C4-2B (cell line): ENCODE measurements around the gene C6.
A peak's percentile ranks its signal among the peaks of the same experiment; 100 is the strongest.

Experiments
- H3K27ac ChIP-seq: fragments of 450-650 bp; 2 replicates; pipeline ENCODE4 v1.5.1; 2017
- ZFX ChIP-seq: fragments of 450-650 bp; IDR thresholded peaks from 2 replicates; pipeline ENCODE4 v1.6.1; 2017
- TF ChIP-seq, protein P1 (sequence below): fragments of 450-650 bp; conservative IDR thresholded peaks from 2 replicates; pipeline ENCODE4 v1.5.1; 2017; ENCODE audit warnings: mild to moderate bottlenecking

Gene C6

DNA sequence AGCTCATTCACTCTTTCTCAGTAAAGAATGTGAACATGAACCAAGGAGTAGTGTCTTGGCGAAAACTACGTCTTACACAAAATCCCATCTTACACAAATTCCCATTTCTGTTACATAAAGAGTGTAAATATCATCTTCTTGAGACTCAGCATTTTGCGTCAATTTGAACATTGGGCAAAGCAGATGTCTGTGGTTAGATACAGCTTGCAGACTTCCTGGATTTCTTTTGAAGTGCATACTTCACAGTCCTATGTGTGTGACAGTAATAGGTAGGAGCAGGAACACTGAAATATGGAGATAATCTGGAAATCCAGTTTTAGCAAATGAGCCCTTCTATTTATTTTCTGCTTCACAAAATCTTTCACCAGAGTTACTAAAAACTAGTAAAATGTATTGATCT lies 58.8 kb downstream of the C6 start:
- TF ChIP-seq, protein P1, sequence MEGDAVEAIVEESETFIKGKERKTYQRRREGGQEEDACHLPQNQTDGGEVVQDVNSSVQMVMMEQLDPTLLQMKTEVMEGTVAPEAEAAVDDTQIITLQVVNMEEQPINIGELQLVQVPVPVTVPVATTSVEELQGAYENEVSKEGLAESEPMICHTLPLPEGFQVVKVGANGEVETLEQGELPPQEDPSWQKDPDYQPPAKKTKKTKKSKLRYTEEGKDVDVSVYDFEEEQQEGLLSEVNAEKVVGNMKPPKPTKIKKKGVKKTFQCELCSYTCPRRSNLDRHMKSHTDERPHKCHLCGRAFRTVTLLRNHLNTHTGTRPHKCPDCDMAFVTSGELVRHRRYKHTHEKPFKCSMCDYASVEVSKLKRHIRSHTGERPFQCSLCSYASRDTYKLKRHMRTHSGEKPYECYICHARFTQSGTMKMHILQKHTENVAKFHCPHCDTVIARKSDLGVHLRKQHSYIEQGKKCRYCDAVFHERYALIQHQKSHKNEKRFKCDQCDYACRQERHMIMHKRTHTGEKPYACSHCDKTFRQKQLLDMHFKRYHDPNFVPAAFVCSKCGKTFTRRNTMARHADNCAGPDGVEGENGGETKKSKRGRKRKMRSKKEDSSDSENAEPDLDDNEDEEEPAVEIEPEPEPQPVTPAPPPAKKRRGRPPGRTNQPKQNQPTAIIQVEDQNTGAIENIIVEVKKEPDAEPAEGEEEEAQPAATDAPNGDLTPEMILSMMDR: no peak
- no peak for TF ChIP-seq ZFX
- H3K27ac ChIP-seq: no peak overlapping the region

DNA sequence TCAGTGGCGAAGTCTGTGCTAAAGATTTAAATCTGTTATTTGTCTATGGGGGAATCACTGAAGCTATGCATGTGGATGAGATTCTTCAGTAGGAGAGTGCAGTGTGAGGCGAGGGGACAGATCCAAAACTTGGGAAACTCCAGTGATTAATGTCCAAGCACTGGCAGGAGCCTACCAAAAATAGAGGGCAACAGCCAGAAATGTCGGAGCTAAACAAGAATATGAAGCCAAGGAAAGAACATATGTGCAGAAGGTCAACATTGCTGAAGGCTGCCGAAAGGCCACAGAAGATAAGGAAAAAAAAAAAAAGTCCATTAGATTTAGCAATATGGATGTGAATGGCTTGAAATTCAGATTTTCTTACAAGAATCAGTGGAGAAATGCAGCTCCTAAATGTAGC lies 61.8 kb downstream of the C6 start:
- TF ChIP-seq, protein P1: no peak
- no peak for TF ChIP-seq ZFX
- no peak overlapping the region for H3K27ac ChIP-seq

DNA sequence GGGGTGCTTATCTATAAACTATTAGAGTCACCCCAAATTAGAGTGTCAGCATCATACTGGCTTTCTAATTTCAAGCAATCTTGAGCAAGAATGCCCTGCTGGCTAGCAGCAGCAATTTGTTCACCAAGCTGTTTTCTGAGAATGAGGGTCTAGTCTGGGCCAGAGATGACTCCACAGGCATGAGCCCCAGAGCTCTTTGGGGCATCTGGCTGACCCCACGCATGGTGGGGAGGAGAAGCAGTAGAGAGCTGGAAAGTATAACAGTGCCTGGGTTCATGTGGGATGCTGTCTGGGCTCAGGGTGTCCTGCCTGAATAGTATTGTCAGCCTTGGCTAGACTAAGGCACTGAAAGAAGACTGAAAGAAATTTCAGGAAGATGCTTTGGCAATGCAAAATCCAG lies 64.9 kb downstream of the C6 start:
- TF ChIP-seq ZFX: no peak
- TF ChIP-seq, protein P1: no peak
- H3K27ac ChIP-seq: no peak overlapping the region

DNA sequence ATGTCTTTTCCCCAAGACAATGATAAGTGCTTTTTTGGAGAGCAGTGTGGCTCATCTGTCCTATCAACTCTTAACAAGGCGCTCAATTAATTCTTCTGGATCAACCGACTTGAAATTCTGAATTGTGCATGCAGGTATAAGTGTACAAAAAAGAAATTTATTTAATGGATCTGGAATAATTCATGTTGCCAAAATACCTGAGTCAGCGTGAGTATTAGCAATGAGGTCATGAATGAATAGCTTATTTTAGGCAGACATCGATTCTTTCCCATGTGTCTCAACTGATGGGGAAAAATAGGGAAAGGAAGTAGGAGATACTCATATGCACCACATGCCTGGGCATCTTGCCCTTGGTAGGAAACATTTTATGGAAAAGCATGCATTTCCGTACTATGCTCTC lies 68.0 kb downstream of the C6 start:
- H3K27ac ChIP-seq: no peak overlapping the region
- no peak for TF ChIP-seq ZFX
- TF ChIP-seq, protein P1: no peak

DNA sequence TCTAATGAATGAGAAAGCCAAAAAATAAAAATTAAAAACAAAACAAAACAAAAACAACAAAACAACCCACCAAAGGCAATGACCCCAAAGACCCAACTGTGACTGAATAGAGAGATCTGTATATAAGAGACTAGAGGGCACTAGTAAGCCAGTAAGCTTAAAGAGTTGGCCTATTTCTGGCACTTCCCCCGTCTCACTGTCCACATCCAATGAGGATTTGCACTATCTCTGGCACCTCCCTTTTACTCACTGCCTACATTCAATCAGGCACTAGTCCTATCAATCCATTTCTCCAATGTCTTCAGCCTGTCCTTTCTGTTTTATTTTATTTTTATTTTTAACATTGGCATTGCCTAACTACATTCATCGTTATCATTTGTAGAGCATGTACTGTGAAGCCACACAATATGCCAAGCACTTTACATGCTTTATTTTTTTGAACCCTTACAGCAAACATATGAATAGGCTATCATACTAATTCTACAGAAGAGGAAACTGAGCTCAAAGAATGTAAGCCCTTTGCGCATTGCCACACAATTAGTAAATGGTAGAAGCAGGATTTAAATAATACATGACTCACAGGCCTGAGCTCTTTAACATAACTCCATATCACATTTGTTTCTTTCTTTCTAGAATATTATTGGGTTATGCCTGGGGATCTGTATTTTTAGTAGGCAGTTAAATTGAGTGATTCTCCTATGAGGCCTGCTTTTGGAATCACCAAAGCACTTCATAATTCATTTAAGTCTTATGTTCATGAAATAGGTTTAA lies 70.0 kb downstream of the C6 start:
- H3K27ac ChIP-seq: no peak overlapping the region
- TF ChIP-seq ZFX: no peak
- TF ChIP-seq, protein P1: 0 out of 2 replicates have a peak, but pooled peaks have one; percentile 4

DNA sequence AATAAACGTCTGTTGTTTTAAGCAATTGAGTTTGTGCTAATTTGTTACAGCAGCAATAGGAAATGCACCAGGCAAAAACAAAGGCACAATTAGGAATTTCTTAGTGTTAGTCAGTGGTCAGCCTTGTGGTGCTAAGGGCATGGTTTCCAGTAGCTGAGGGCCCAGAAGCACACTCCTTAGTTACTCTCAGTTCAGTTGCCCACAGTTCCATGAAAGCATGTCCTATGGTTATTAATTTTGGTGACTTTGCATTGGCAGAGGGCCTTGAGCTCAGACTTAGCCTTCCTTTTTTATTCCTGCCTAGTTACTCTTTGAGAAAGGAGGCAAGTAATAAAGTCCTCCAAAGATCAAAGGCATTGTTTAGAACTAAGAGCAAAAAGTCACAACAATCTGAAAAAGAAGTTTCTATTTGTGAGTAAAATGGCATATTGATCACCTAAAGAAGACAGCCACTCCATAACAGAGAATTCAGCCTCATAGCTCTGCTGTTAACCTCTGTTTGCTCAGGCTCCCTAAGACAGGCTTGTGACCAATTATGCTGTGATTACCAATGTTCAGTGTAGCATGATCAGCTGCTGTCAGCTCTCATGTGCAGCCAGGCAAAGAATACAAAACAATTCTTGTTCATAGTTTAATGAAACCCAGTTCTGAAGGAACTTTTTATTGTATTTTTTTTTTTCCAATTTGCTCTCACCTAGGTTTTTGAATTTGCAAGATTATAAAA lies 85.2 kb downstream of the C6 start:
- no peak for TF ChIP-seq ZFX
- TF ChIP-seq, protein P1: no peak
- no peak overlapping the region for H3K27ac ChIP-seq

DNA sequence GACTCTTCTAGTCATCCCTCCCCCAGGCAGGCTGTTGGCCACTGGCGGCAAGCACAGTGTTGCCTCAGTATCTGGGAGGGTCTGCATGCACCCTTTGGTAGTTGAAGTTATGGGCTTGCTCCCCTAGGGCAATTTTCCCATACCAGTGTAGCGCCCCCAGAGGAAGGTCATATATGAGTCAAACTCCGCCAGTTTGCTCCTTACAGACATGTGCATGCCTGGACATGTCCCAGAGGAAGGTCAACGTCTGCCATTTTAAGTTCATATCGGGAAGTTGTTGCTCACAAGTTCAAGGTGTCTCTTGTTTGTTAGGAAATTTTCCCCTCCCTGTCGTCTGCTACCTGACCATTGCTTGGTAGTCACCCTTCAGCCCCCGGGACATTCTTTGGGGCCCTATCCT lies 90.9 kb downstream of the C6 start:
- TF ChIP-seq ZFX: no peak
- TF ChIP-seq, protein P1: peak; percentile 23; the same call in 1 of the 2 replicates
- no peak overlapping the region for H3K27ac ChIP-seq
